GM21576 (cell line): ENCODE results near the gene DNAJC28.
"Not testable (repeated sequence)": the region's sequence is repeated elsewhere in the genome, so short reads cannot be mapped to it uniquely, and the experiment has no call there.

ENCODE experiments used
- ATAC-seq: cut with Tn5 transposase; IDR thresholded peaks from one replicate; pipeline ENCODE4 v1.9.1; 2021; ENCODE audit warnings: mild to moderate bottlenecking, moderate library complexity; ENCODE audit not compliant: unreplicated experiment

Gene DNAJC28

GRCh38 chr21:33487996-33488395, 3.5 kb downstream of the DNAJC28 start:
- ATAC-seq: no peak

DNA sequence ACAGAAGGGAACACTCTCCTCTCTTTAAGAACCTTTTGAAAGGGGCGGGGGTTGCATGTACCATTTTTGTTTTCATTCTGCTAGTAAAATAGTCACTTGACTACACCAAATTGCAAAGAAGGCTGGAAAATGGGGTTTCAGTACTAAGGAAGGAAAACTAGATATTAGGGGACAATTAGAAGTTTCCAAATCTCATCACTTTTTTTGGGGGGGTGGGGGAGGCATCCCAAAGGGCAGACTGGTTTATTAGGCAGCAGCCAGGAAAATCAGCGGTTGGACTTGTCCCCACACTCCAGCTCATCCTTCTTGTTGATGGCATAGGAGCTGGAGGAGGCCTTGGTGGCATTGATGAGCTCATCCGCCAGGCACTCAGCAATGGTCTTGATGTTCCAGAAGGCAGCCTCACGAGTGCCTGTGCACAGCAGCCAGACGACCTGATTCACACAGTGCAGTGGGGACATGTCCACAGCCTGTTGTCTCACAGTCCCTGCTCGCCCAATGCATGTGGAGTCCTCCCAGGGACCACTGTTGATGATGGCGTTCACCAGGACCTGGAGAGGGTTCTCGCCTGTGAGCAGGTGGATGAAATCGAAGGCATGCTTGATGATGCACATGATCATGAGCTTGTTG, 10.1 kb downstream of the DNAJC28 start:
- ATAC-seq: no peak

DNA sequence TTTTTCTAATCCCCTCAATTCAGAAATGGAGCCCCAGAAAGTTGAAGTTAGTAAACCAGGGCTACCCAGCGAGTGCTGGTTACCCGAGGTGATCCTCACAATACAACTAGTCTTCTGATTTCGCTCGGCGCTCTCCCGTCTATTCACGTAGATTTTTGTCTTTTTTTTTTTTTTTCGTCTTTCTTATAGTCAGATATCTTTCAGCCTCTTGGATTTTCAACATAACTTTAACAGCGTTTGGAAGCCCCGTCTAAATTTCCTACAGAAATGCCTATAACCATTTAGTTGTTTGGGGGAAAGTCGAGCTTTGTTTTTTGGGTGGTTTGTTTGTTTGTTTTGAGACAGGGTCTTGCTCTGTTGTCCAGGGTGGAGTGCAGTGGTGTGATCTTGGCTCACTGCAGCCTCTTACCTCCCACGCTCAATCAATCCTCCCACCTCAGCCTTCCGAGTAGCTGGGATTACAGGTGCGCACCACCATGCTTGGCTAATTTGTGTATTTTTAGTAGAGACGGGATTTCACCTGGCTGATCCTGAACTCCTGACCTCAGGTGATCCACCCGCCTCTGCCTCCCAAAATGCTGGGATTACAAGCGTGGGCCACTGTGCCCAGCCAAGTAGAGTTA, 10.9 kb downstream of the DNAJC28 start:
- no peak for ATAC-seq

GRCh38 chr21:33479679-33480480, 11.6 kb downstream of the DNAJC28 start, which contains the start of gene TMEM50B:
TSS of gene TMEM50B (minus strand) at chr21:33479974. CDS start at chr21:33468885, 11,089 bp downstream.
- peak; percentile 86 for ATAC-seq

- peak; percentile 19 for ATAC-seq
Observed at GRCh38 chr21:33478935-33479678, 12.4 kb downstream of the DNAJC28 start.

DNA sequence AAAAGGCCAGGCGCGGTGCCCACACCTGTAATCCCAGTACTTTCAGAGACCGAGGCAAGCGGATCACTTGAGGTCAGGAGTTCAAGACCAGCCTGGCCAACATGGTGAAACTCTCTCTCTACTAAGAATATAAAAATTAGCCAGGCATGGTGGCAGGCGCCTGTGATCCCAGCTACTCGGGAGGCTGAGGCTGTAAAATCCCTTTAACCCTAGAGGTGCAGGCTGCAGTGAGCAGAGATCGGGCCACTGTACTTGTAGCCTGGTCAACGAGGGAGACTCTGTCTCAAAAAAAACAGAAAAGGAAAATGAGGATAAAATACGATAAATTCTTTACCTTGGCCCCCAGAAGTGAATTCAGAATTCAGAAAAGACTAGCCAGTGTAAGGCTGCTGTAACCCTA, 13.3 kb downstream of the DNAJC28 start:
- no peak for ATAC-seq

- ATAC-seq: no peak
Observed at GRCh38 chr21:33477066-33477465, 14.4 kb downstream of the DNAJC28 start.

- ATAC-seq: no peak
Observed at GRCh38 chr21:33473344-33473743, 18.2 kb downstream of the DNAJC28 start.

DNA sequence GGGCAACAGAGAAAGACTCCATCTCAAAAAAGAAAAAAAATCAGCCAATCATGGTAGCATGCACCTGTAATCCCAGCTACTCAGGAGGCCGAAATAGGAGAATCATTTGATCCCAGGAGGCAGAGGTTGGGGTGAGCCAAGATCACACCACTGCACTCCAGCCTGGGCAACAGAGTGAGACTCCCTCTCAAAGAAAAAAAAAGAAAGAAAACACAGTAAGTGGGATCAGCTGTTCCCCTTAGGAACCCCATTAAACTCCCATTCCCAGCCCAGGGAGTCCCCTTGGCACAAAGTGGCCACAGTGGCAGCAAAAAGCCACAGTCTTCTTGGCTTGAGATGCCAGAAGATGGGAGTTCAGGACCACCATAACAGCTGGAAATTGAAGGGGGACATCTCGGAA, 20.8 kb downstream of the DNAJC28 start:
- no peak for ATAC-seq

GRCh38 chr21:33469183-33469582, 22.3 kb downstream of the DNAJC28 start:
- not testable (repeated sequence) for ATAC-seq

GRCh38 chr21:33461538-33462250, 29.8 kb downstream of the DNAJC28 start:
- no peak for ATAC-seq

DNA sequence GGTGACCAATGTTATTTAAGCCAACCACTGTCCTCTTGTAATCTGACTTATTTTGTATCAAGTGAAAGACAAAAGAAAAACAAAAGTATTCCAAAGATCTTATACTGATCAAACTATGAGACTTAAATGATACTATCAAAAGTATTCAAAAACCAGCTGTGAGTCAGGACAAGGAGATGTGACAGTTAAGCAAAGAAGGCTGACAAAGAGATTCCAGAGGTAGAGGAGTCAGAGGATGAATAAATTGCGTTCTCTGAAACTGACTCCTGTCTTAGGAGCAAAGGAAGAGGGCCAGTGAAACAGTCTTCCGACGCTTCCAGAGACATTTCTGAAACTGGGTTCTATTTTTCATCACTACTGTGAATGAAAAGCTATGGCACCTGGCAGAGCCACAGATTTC, 32.7 kb downstream of the DNAJC28 start:
- no peak for ATAC-seq

DNA sequence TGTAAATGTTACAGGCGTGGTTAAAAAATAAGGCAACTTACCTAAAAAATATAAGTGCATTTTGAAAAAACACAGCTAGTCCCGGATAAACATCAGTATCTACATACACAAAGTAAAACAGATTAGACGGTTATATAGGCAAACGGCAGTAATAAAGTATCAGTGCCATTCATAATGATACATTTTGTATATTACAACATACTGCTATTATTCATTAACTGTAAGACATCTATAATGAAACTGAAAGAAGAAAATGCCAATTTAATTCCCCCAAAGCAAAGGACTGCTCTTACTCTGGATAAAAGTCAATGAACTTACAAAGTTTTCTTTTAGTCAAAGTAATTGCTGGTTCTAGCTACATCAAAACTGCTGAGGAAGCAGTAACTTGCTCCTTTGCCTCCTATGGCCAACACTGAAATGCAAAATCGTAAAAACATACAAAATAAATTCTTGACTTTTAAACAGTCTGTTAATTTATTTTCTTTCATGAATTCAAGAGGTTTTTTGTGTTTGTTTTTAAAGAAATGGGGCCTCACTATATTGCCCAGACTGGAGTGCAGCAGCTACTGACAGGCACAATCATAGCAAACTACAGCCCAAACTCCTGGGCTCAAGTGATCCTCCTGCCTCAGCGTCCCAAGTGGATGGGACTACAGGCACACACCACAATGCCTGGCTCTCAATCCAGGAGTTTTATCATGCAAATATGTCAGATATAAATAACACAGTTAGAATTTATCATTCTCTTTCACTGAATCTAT, 35.6 kb downstream of the DNAJC28 start:
- ATAC-seq: no peak

DNA sequence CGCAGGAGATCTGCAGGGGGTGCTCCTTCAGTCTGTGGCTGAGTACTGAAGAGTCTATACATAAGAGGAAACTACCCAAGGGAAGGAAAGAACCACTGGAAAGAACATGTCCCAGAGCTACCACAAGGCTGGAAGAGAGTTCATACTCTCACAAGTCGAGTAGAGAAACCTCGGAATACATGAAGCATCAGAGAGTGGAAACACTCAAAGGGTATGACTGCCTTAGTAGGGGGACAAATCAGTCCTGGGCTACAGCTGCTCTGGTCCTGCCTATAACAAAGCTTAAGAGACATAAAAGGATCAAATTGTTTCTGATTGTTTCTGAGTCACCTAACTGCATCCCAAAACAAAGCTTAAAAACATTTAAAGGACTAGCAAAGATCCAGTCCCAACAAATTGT, 39.2 kb downstream of the DNAJC28 start:
- ATAC-seq: no peak

DNA sequence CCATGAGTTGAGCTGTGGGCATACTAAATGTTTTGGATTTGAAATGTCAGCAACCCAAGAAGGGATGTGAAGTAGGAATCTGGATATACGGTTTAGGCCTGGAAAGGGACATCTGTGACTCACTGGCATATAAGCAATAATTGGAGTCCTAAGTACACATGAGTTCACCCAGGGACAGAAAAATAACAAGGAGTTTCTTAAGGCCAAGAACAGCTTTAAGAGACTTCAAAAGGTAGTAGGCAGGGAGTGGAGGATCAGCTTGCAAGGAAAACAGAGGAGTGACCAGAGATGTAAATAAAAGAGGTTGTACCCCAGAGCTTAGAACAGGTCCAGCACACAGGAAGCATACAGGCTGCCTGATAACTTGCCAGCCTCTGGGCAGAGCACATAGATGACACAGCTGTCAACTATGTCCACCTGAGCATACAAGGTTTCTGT, 39.9 kb downstream of the DNAJC28 start:
- ATAC-seq: no peak

- ATAC-seq: no peak
Observed at GRCh38 chr21:33449616-33450015, 41.9 kb downstream of the DNAJC28 start.

GRCh38 chr21:33446620-33447019, 44.9 kb downstream of the DNAJC28 start:
- not testable (repeated sequence) for ATAC-seq

DNA sequence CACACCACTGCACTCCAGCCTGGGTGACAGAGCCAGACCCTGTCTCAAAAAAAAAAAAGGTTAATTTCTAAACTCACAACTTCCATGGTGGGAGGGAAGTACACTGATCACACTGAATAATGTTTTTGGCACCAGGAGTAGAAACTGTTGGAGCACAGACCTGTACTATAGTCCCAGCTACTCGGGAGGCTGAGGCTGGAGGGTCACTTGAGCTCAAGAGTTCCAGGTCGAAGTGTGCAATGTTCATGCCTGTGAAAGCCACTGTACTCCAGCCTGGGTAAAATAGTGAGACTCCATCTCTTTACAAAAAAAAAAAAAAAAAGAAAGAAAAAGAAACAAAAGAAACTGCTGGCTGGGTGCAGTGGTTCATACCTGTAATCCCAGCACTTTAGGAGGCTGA, 47.0 kb downstream of the DNAJC28 start:
- ATAC-seq: no peak

GRCh38 chr21:33443194-33443593, 48.3 kb downstream of the DNAJC28 start:
- no peak for ATAC-seq
